ENCODE results near the gene SCAF4.

GRCh38 chr21:31656199-31657095 lies 75.5 kb downstream of the SCAF4 start:
- TF ChIP-seq CTCF (IDR thresholded peaks at IDR 0.05; ENCODE audit: insufficient read depth, low read length, poor library complexity, severe bottlenecking) (no peak), EZH2phosphoT487 (conservative IDR thresholded peaks at IDR 0.05; ENCODE audit: low read length) (no peak)

All from SU-DHL-6 (cell line).